OCI-LY1 (cell line): ENCODE measurements around the gene CIAPIN1.

ENCODE experiments used
- H2AFZ ChIP-seq: fragments of 200-600 bp; sonication (generic), shearing (Covaris generic); 2 replicates; pipeline ENCODE4 v1.6.0; 2014; ENCODE audit warnings: antibody characterized with exemption, mild to moderate bottlenecking, low read length
- H3F3A ChIP-seq: fragments of 200-600 bp; sonication (generic), shearing (Covaris generic); 2 replicates; pipeline ENCODE4 v1.6.0; 2014; ENCODE audit warnings: mild to moderate bottlenecking, antibody characterized with exemption, low read length, moderate library complexity; ENCODE audit not compliant: insufficient read depth
- H3K27ac ChIP-seq: fragments of 200-600 bp; sonication (generic); 2 replicates; pipeline ENCODE4 v1.5.1; 2014; ENCODE audit warnings: low read length, mixed run types, mild to moderate bottlenecking, low read depth; ENCODE audit not compliant: poor library complexity, severe bottlenecking
- H3K27me3 ChIP-seq: fragments of 200-600 bp; sonication (generic); 2 replicates; pipeline ENCODE4 v1.6.0; 2014; ENCODE audit warnings: antibody characterized with exemption, mild to moderate bottlenecking, low read length, moderate library complexity; ENCODE audit not compliant: insufficient read depth
- H3K36me3 ChIP-seq: fragments of 200-600 bp; sonication (generic); 2 replicates; pipeline ENCODE4 v1.6.1; 2014; ENCODE audit warnings: mild to moderate bottlenecking, antibody characterized with exemption, low read length, moderate library complexity, mixed read lengths; ENCODE audit not compliant: insufficient read depth
- H3K4me1 ChIP-seq: fragments of 200-600 bp; sonication (generic); 2 replicates; pipeline ENCODE4 v1.5.1; 2014; ENCODE audit warnings: mild to moderate bottlenecking, low read length, moderate library complexity; ENCODE audit not compliant: insufficient read depth, severe bottlenecking
- H3K4me2 ChIP-seq: fragments of 200-600 bp; sonication (generic), shearing (Covaris generic); 2 replicates; pipeline ENCODE4 v1.6.1; 2014; ENCODE audit warnings: low read length
- H3K4me3 ChIP-seq: fragments of 200-600 bp; sonication (generic); 2 replicates; pipeline ENCODE4 v1.5.1; 2014; ENCODE audit warnings: low read length, low read depth, mild to moderate bottlenecking, mixed read lengths; ENCODE audit not compliant: poor library complexity, severe bottlenecking
- H3K79me2 ChIP-seq: fragments of 200-600 bp; shearing (Covaris generic); 2 replicates; pipeline ENCODE4 v1.6.1; 2016; ENCODE audit warnings: mixed run types, low read length, mixed read lengths; ENCODE audit not compliant: insufficient read depth
- H3K9ac ChIP-seq: fragments of 200-600 bp; sonication (generic), shearing (Covaris generic); 2 replicates; pipeline ENCODE4 v1.6.1; 2014; ENCODE audit warnings: mild to moderate bottlenecking, low read length, mixed read lengths
- H3K9me2 ChIP-seq: fragments of 200-600 bp; sonication (generic), shearing (Covaris generic); 2 replicates; pipeline ENCODE4 v1.6.1; 2014; ENCODE audit warnings: low read depth, mild to moderate bottlenecking, low read length, mixed read lengths
- H3K9me3 ChIP-seq: fragments of 200-600 bp; shearing (Covaris generic); 2 replicates; pipeline ENCODE4 v1.6.1; 2014; ENCODE audit warnings: low read length, mixed read lengths
- H4K20me1 ChIP-seq: fragments of 200-600 bp; sonication (generic), shearing (Covaris generic); 2 replicates; pipeline ENCODE4 v1.6.0; 2016; ENCODE audit warnings: mild to moderate bottlenecking, low read length; ENCODE audit not compliant: insufficient read depth
- CTCF ChIP-seq: fragments of 200-600 bp; sonication (generic), shearing (Covaris generic); IDR thresholded peaks from 2 replicates; pipeline ENCODE4 v1.5.1; 2017; ENCODE audit warnings: mild to moderate bottlenecking, antibody characterized with exemption, low read length, moderate library complexity, mixed read lengths
- EZH2 ChIP-seq: fragments of 200-600 bp; sonication (generic), shearing (Covaris generic); IDR thresholded peaks from 2 replicates; pipeline ENCODE4 v1.8.0; 2017; ENCODE audit warnings: borderline replicate concordance, mixed run types, mild to moderate bottlenecking, antibody characterized with exemption, low read length, moderate library complexity, mixed read lengths

Gene CIAPIN1

GRCh38 chr16:57464523-57464922 lies 17.3 kb upstream of the CIAPIN1 start:
- Histone ChIP-seq H3K9me2 (no peaks in the 10 kb centered on the region), H3K79me2 (peaks cover 8% of the 10 kb centered on the region), H3K4me2 (no peak overlapping the region), H3K36me3 (peaks cover 58% of the 10 kb centered on the region), H3F3A (no peaks in the 10 kb centered on the region), H3K4me1 (peaks cover 9% of the 10 kb centered on the region), H3K4me3 (no peak overlapping the region), H3K27ac (no peak overlapping the region), H3K9ac (no peak overlapping the region), H4K20me1 (no peaks in the 10 kb centered on the region), H2AFZ (no peak overlapping the region), H3K27me3 (no peaks in the 10 kb centered on the region), H3K9me3 (no peaks in the 10 kb centered on the region)
- TF ChIP-seq EZH2 (no peak), CTCF (no peak)

GRCh38 chr16:57462978-57463362 lies 15.8 kb upstream of the CIAPIN1 start:
- Histone ChIP-seq H3F3A (no peaks in the 10 kb centered on the region), H2AFZ (no peak overlapping the region), H3K9me3 (no peaks in the 10 kb centered on the region), H3K36me3 (peaks cover 62% of the 10 kb centered on the region), H3K9me2 (no peaks in the 10 kb centered on the region), H3K4me3 (peak overlapping the region; percentile 82), H3K27me3 (no peaks in the 10 kb centered on the region), H3K4me1 (peaks cover 9% of the 10 kb centered on the region), H3K4me2 (peak overlapping the region; percentile 97), H4K20me1 (no peaks in the 10 kb centered on the region), H3K79me2 (peaks cover 8% of the 10 kb centered on the region), H3K27ac (no peak overlapping the region), H3K9ac (peak overlapping the region; percentile 79)
- TF ChIP-seq CTCF = no peak
- TF ChIP-seq EZH2 = no peak

- Histone ChIP-seq H2AFZ (no peak within 1 kb of the TSS), H3K4me3 (peak within 1 kb of the TSS; percentile 82), H3K27me3 (no peaks in the 10 kb centered on the region), H3K4me2 (peak within 1 kb of the TSS; percentile 97), H3K9me2 (no peaks in the 10 kb centered on the region), H3K9ac (peak within 1 kb of the TSS; percentile 79), H3F3A (no peaks in the 10 kb centered on the region), H3K36me3 (peaks cover 66% of the 10 kb centered on the region), H3K79me2 (peaks cover 8% of the 10 kb centered on the region), H3K9me3 (no peaks in the 10 kb centered on the region), H4K20me1 (no peaks in the 10 kb centered on the region), H3K27ac (no peak within 1 kb of the TSS), H3K4me1 (peaks cover 9% of the 10 kb centered on the region)
- TF ChIP-seq CTCF = peak; percentile 92
- no peak for TF ChIP-seq EZH2
Measured at GRCh38 chr16:57462209-57462977, 15.2 kb upstream of the CIAPIN1 start, which contains the start of gene POLR2C. POLR2C (plus strand) TSS chr16:57462679; CDS start chr16:57462725, 46 bp downstream.
